Measurements from ENCODE around the gene CACNA1D.

Gene CACNA1D

DNA sequence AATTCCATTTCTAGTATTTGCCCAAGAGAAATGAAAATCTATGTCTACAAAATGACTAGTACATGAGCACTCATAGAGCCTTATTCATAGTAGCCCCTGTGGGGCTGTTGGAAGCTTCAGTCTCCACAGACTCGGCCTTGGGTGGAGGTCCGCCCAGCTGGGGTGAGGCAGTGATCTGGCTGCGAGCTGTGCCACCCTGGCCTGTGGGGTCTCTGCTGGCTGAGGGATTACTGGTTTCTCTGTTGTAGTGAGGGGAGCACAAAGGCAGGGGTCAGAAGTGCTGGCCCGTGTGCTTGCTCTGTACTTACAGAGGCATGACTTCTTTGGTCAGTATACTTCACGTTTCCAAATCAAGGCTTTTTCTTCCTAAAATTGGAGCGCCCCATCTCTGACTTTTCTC, 193.7 kb downstream of the CACNA1D start:
- Histone ChIP-seq H3K36me3 (ENCODE audit: control insufficient read depth, insufficient read depth, low read length) (no peaks in the 10 kb centered on the region), H3K27ac (ENCODE audit: low read depth, low read length, severe bottlenecking) (no peak overlapping the region), H3K9me3 (ENCODE audit: control insufficient read depth, low read length) (no peaks in the 10 kb centered on the region), H3K4me3 (ENCODE audit: extremely low read depth, insufficient read depth, low read length, poor library complexity, severe bottlenecking) (no peak overlapping the region), H3K4me1 (ENCODE audit: control insufficient read depth, insufficient read depth, low read length, poor library complexity, severe bottlenecking) (no peaks in the 10 kb centered on the region)
- WGBS, 2 experiments (ENCODE audit: insufficient coverage in 2 of 2) = 91 to 100% methylated on average over 3 of the region's 6 CpGs

DNA sequence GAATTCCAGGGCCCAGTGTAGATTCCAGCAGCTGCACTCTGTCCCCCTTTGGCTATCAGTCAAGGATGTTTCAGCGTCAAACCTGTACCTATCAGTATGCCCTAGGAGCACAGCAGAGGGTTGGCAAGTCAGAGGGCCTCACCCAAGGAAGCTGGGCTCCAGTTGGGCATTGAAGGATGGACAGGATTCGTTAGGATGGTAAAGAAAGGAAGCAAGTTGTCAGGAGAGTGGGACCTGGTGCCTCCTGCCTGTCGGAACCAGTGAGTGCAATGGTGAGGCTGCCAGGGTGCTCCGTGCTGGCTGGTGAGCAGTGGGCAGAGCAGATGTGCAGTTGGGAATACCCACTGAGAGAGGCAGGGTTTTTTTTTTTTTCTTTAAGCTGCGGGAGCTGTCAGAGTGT, 194.6 kb downstream of the CACNA1D start:
- no peaks in the 10 kb centered on the region for H3K36me3 ChIP-seq (ENCODE audit: control insufficient read depth, insufficient read depth, low read length)
- WGBS, 2 experiments (ENCODE audit: insufficient coverage in 2 of 2) = 58 to 69% methylated on average over 4 of the region's 5 CpGs
- no peaks in the 10 kb centered on the region for H3K4me1 ChIP-seq (ENCODE audit: control insufficient read depth, insufficient read depth, low read length, poor library complexity, severe bottlenecking)
- H3K4me3 ChIP-seq (ENCODE audit: extremely low read depth, insufficient read depth, low read length, poor library complexity, severe bottlenecking) = no peak overlapping the region
- no peak overlapping the region for H3K27ac ChIP-seq (ENCODE audit: low read depth, low read length, severe bottlenecking)
- no peaks in the 10 kb centered on the region for H3K9me3 ChIP-seq (ENCODE audit: control insufficient read depth, low read length)

DNA sequence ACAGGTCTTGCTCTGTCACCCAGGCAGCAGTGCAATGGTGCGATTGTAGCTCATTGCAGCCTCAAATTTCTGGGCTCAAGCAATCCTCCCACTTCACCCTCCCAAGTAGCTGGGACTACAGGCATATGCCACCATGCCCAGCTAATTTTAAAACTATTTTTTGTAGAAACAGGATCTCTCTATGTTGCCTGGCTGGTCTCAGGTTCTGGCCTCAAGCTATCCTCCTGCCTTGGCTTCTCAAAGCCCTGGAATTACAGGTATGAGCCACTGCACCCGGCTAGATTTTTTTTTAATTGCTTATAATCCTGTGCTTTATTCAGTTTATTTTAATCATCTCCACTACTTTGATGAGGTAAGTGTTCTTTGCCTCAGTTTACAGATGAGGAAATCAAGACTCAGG, 195.3 kb downstream of the CACNA1D start:
- no CpG with 5 or more reads among the region's 2 CpGs for WGBS, 2 experiments (ENCODE audit: insufficient coverage in 2 of 2)
- H3K27ac ChIP-seq (ENCODE audit: low read depth, low read length, severe bottlenecking) = no peak overlapping the region
- no peak overlapping the region for H3K4me3 ChIP-seq (ENCODE audit: extremely low read depth, insufficient read depth, low read length, poor library complexity, severe bottlenecking)
- H3K4me1 ChIP-seq (ENCODE audit: control insufficient read depth, insufficient read depth, low read length, poor library complexity, severe bottlenecking) = no peaks in the 10 kb centered on the region
- H3K9me3 ChIP-seq (ENCODE audit: control insufficient read depth, low read length) = no peaks in the 10 kb centered on the region
- H3K36me3 ChIP-seq (ENCODE audit: control insufficient read depth, insufficient read depth, low read length) = no peaks in the 10 kb centered on the region

DNA sequence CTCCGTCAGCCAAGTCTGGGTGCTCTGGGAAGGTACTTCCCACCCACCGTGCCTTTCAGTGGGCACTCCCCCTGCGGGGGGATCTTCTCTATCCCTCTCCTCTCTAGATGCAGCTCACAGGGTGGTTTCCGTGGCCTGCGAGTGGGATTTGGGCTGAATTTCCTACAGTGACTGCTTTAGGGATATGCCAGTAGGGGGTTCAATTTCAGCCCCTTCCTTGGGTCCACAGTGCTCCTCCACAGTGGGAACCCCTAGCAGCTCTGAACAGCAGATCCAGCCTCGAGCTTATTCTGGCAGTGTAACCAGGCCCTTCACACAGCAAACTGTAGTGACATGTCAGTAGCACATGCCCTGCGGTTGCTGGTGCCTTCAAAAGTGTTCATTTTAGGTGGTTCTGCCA, 196.1 kb downstream of the CACNA1D start:
- 79 to 88% methylated on average over 4 to 5 of the region's 7 CpGs for WGBS, 2 experiments (ENCODE audit: insufficient coverage in 2 of 2)
- Histone ChIP-seq H3K9me3 (ENCODE audit: control insufficient read depth, low read length) (no peaks in the 10 kb centered on the region), H3K27ac (ENCODE audit: low read depth, low read length, severe bottlenecking) (no peak overlapping the region), H3K36me3 (ENCODE audit: control insufficient read depth, insufficient read depth, low read length) (no peaks in the 10 kb centered on the region), H3K4me1 (ENCODE audit: control insufficient read depth, insufficient read depth, low read length, poor library complexity, severe bottlenecking) (no peaks in the 10 kb centered on the region), H3K4me3 (ENCODE audit: extremely low read depth, insufficient read depth, low read length, poor library complexity, severe bottlenecking) (no peak overlapping the region)

DNA sequence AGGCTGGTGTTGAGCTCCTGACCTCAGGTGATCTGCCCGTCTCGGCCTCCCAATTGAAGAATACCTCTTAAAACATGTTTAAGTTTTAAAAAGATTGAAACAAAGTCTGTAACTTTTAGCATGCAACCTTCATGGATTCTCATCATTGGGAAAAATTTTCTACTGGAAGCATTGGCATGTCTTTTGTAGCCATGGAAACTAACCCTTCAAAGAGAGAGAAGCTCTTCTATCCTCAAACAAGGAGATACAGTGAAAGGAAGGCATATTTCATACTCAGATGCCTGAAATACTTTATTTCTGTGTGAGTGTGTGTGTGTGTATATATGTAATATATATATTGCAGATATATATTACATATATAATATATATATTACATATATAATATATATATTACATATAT, 196.9 kb downstream of the CACNA1D start:
- Histone ChIP-seq H3K4me1 (ENCODE audit: control insufficient read depth, insufficient read depth, low read length, poor library complexity, severe bottlenecking) (no peaks in the 10 kb centered on the region), H3K9me3 (ENCODE audit: control insufficient read depth, low read length) (no peaks in the 10 kb centered on the region), H3K36me3 (ENCODE audit: control insufficient read depth, insufficient read depth, low read length) (no peaks in the 10 kb centered on the region), H3K4me3 (ENCODE audit: extremely low read depth, insufficient read depth, low read length, poor library complexity, severe bottlenecking) (no peak overlapping the region), H3K27ac (ENCODE audit: low read depth, low read length, severe bottlenecking) (no peak overlapping the region)
- WGBS, 2 experiments (ENCODE audit: insufficient coverage in 2 of 2) = no CpG with 5 or more reads among the region's 2 CpGs

DNA sequence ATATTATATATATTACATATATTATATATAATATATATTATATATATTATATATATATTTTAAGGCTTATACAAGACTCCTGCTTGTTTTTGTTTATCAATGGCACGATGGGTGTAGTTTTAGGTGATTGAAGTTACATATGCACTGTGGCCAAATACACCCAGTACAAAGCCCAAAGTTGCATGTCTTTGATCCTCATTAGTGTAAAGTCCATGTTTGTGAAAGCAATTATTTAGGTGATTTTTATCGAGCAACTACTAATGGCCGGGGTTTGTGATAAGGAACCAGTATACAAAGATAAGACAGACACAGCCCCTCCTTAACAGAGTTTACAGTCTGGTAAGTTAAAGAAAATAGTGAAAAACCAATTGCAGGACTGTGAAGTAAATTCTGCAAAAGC, 197.5 kb downstream of the CACNA1D start:
- WGBS, 2 experiments (ENCODE audit: insufficient coverage in 2 of 2) = no CpG with 5 or more reads among the region's 3 CpGs
- no peak overlapping the region for H3K27ac ChIP-seq (ENCODE audit: low read depth, low read length, severe bottlenecking)
- no peak overlapping the region for H3K4me3 ChIP-seq (ENCODE audit: extremely low read depth, insufficient read depth, low read length, poor library complexity, severe bottlenecking)
- no peaks in the 10 kb centered on the region for H3K9me3 ChIP-seq (ENCODE audit: control insufficient read depth, low read length)
- H3K36me3 ChIP-seq (ENCODE audit: control insufficient read depth, insufficient read depth, low read length) = no peaks in the 10 kb centered on the region
- no peaks in the 10 kb centered on the region for H3K4me1 ChIP-seq (ENCODE audit: control insufficient read depth, insufficient read depth, low read length, poor library complexity, severe bottlenecking)

DNA sequence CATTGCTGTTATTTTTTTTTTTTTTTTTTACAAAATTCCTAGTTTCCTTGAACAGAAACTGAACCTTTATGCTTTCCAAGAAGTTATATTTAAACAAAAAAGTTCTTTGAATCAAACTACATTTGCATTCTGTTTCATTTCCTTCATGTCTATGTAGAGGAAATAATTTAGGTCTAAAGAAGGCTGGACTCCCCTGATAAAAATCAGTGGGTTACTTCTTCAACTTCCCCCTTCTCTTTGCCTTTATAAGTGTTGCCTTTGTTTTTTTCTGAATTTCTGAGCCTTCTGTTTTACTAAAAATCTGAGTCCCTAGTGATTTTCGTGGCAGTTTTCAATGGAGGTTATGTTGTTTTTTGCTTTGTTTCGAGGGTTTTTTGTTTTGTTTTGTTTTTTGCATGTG, 199.0 kb downstream of the CACNA1D start:
- H3K36me3 ChIP-seq (ENCODE audit: control insufficient read depth, insufficient read depth, low read length) = no peaks in the 10 kb centered on the region
- H3K4me1 ChIP-seq (ENCODE audit: control insufficient read depth, insufficient read depth, low read length, poor library complexity, severe bottlenecking) = no peaks in the 10 kb centered on the region
- 100% methylated on average over 1 of the region's 2 CpGs for WGBS, 2 experiments (ENCODE audit: insufficient coverage in 2 of 2)
- H3K4me3 ChIP-seq (ENCODE audit: extremely low read depth, insufficient read depth, low read length, poor library complexity, severe bottlenecking) = no peak overlapping the region
- H3K27ac ChIP-seq (ENCODE audit: low read depth, low read length, severe bottlenecking) = no peak overlapping the region
- no peaks in the 10 kb centered on the region for H3K9me3 ChIP-seq (ENCODE audit: control insufficient read depth, low read length)

DNA sequence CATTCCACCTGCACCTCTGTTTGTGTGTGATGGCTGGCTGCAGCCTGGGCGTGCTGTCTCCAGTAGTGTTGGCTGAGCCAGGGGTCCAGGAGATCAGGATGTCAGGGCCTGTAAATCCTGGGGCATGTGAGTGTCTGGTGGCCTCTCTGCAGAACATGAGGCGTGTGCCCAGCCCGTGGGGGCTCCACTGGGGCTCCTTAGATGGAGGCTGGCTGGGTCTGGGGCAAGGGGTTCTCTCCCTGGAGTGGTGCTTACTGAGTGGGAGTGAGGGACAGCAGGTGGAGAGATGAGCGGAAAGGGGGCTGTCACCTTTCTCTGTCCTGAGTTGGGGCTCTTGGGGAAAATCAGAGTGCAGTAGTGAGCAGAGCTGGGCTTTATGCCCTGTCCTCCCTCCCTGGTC, 199.6 kb downstream of the CACNA1D start:
- H3K27ac ChIP-seq (ENCODE audit: low read depth, low read length, severe bottlenecking) = no peak overlapping the region
- no peak overlapping the region for H3K4me3 ChIP-seq (ENCODE audit: extremely low read depth, insufficient read depth, low read length, poor library complexity, severe bottlenecking)
- WGBS, 2 experiments (ENCODE audit: insufficient coverage in 2 of 2) = 94 to 100% methylated on average over 3 of the region's 4 CpGs
- H3K36me3 ChIP-seq (ENCODE audit: control insufficient read depth, insufficient read depth, low read length) = no peaks in the 10 kb centered on the region
- no peaks in the 10 kb centered on the region for H3K4me1 ChIP-seq (ENCODE audit: control insufficient read depth, insufficient read depth, low read length, poor library complexity, severe bottlenecking)
- no peaks in the 10 kb centered on the region for H3K9me3 ChIP-seq (ENCODE audit: control insufficient read depth, low read length)

DNA sequence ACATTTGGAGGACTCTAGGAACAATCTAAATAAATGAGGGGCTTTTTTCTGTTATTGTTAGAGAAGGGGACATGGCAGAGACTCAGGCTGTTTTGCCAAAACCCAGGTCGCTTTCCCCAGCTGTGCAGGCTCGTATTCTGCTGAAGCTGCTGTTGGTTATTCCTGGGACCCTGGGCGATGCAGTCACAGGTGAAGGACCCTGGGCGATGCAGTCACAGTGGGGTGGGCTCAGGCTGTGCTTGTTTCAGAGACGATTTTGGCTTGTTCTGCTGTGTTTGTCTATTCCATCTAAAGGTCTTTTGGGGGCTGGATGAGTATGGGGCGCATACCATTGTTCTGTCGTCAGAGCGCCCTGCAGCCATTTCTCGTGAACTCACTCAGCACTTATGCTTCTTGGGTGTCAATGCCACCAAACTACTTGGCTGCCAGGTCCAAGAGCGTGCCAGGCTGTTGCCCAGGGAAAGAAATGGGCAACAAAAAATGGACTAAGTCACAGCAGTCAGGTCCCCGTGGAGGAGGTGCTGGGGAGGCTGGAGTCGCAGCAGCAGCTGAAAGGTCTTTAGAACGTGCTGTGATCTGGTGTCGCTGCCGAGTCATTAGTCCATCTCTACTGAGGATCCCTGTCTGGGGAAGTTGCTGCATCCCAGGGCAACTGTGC, 200.4 kb downstream of the CACNA1D start:
- 85 to 90% methylated on average over 15 of the region's 15 CpGs for WGBS, 2 experiments (ENCODE audit: insufficient coverage in 2 of 2)
- Histone ChIP-seq H3K27ac (ENCODE audit: low read depth, low read length, severe bottlenecking) (no peak overlapping the region), H3K4me1 (ENCODE audit: control insufficient read depth, insufficient read depth, low read length, poor library complexity, severe bottlenecking) (no peaks in the 10 kb centered on the region)

DNA sequence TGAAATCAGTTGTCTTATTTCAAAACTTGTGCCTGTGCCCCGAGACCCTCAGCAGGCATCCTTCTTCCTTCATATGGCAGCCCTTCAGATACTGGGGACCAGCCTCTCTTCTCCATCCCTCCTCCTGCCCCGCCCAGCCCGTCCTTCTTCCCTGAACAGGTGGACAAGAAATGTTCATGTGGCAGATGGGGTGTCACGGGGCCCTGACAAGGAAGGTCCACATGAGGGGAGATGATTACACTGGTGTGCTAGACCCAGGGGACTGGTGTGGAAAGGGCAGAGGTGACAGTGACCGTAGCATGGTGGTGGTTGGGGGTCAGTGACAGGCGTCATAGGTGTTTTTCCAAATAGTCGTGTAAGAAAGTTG, 200.9 kb downstream of the CACNA1D start:
- Histone ChIP-seq H3K4me3 (ENCODE audit: extremely low read depth, insufficient read depth, low read length, poor library complexity, severe bottlenecking) (no peak overlapping the region), H3K27ac (ENCODE audit: low read depth, low read length, severe bottlenecking) (no peak overlapping the region), H3K36me3 (ENCODE audit: control insufficient read depth, insufficient read depth, low read length) (no peaks in the 10 kb centered on the region), H3K9me3 (ENCODE audit: control insufficient read depth, low read length) (no peaks in the 10 kb centered on the region), H3K4me1 (ENCODE audit: control insufficient read depth, insufficient read depth, low read length, poor library complexity, severe bottlenecking) (no peaks in the 10 kb centered on the region)
- 77 to 100% methylated on average over 3 of the region's 7 CpGs for WGBS, 2 experiments (ENCODE audit: insufficient coverage in 2 of 2)

More for the DNA sequence above, 200.4 kb downstream of the CACNA1D start:
- Histone ChIP-seq H3K36me3 (ENCODE audit: control insufficient read depth, insufficient read depth, low read length) (no peaks in the 10 kb centered on the region), H3K4me3 (ENCODE audit: extremely low read depth, insufficient read depth, low read length, poor library complexity, severe bottlenecking) (no peak overlapping the region), H3K9me3 (ENCODE audit: control insufficient read depth, low read length) (no peaks in the 10 kb centered on the region)

DNA sequence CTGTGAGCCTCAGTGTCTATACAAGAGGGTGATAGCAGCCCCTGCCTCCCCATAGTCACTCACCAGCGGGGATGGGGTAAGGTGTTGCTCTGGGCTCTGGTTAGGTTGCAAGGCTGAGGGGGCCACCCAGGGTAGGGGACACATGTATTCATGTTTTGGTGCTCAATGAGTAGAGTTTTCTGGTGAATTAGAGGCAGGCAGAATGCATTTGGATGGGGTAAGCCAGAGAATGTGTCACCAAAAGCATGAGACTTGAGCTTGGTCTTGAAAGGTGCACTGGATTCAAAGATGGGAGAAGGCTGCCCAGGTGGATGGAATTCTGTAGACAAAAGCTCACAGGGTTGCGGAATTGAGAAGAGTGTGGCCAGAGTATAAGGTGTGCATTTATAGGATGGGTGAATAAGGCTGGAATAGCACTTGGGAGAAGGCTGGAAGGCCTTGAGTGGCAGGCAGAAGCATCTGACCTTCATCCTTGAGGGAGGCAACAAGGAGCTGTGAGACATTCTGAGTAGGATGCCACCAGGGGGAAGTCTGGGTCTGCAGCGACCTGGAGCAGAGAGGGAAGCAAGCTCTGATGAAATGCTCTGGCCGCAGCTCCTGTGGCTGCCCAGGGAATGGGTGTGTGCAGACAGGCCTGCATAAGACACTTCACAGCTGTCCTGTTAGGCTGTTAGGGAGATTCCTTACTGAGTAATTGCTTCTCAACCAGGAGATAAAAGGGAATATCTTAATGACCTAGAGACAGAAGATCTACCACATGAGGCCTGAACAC, 202.2 kb downstream of the CACNA1D start:
- no peak overlapping the region for H3K27ac ChIP-seq (ENCODE audit: low read depth, low read length, severe bottlenecking)
- no peaks in the 10 kb centered on the region for H3K9me3 ChIP-seq (ENCODE audit: control insufficient read depth, low read length)
- H3K4me3 ChIP-seq (ENCODE audit: extremely low read depth, insufficient read depth, low read length, poor library complexity, severe bottlenecking) = no peak overlapping the region
- no peaks in the 10 kb centered on the region for H3K36me3 ChIP-seq (ENCODE audit: control insufficient read depth, insufficient read depth, low read length)
- 53 to 73% methylated on average over 3 of the region's 4 CpGs for whole genome bisulfite sequencing, 2 experiments (ENCODE audit: insufficient coverage in 2 of 2)
- H3K4me1 ChIP-seq (ENCODE audit: control insufficient read depth, insufficient read depth, low read length, poor library complexity, severe bottlenecking) = no peaks in the 10 kb centered on the region
